Measurements from ENCODE around the gene MS4A14.

DNA sequence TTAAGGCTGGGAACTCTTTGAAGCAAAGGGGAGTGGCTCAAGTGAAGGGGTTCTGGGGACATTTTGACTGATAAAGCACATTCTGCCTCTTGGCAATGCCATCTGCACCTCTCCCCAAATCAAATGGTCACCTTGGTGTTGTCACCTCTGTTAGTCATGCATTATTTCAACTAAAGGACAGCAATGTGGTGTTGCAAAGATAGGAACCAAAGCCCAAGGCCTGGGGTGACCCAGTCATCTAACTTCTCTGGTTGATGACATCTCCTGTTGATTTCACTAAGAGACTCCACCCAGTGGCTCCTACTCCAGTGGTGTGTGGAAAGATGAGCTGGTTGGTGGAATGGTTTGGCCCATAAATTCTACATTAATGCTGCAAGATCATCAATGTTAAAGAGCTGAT is 51.6 kb downstream of the MS4A14 start:
- TF ChIP-seq, protein P1, sequence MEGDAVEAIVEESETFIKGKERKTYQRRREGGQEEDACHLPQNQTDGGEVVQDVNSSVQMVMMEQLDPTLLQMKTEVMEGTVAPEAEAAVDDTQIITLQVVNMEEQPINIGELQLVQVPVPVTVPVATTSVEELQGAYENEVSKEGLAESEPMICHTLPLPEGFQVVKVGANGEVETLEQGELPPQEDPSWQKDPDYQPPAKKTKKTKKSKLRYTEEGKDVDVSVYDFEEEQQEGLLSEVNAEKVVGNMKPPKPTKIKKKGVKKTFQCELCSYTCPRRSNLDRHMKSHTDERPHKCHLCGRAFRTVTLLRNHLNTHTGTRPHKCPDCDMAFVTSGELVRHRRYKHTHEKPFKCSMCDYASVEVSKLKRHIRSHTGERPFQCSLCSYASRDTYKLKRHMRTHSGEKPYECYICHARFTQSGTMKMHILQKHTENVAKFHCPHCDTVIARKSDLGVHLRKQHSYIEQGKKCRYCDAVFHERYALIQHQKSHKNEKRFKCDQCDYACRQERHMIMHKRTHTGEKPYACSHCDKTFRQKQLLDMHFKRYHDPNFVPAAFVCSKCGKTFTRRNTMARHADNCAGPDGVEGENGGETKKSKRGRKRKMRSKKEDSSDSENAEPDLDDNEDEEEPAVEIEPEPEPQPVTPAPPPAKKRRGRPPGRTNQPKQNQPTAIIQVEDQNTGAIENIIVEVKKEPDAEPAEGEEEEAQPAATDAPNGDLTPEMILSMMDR (IDR thresholded peaks at IDR 0.05; ENCODE audit: low read depth, low read length) = no peak
- TF ChIP-seq POLR2A (IDR thresholded peaks at IDR 0.05; ENCODE audit: extremely low read depth, insufficient read length) = no peak
- no peak for TF ChIP-seq MAX (IDR thresholded peaks at IDR 0.05; ENCODE audit: low read depth, low read length)
- no peak for TF ChIP-seq MYC (IDR thresholded peaks at IDR 0.05; ENCODE audit: low read depth, low read length)
